ENCODE measurements around the gene CD177.

DNA sequence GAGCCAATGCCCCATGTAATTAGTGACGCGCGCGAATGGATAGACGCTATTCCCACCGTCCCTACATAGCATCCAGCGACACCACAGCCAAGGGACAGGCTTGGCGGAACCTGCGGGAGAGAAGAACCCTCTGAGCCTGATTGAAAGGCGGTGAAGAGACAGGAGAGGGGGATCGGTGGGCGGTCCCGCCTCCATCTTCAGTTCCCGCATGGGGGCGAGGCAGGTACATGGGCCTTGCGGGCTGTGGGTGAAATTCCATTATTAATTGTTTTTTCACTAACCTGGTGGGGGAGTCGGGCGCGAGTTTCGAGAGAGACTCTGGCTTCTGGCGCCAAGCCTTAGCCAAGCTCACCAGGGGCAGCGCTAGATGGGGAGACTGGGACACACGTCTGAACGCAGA, 52.8 kb downstream of the CD177 start:
- TF ChIP-seq, protein P1, sequence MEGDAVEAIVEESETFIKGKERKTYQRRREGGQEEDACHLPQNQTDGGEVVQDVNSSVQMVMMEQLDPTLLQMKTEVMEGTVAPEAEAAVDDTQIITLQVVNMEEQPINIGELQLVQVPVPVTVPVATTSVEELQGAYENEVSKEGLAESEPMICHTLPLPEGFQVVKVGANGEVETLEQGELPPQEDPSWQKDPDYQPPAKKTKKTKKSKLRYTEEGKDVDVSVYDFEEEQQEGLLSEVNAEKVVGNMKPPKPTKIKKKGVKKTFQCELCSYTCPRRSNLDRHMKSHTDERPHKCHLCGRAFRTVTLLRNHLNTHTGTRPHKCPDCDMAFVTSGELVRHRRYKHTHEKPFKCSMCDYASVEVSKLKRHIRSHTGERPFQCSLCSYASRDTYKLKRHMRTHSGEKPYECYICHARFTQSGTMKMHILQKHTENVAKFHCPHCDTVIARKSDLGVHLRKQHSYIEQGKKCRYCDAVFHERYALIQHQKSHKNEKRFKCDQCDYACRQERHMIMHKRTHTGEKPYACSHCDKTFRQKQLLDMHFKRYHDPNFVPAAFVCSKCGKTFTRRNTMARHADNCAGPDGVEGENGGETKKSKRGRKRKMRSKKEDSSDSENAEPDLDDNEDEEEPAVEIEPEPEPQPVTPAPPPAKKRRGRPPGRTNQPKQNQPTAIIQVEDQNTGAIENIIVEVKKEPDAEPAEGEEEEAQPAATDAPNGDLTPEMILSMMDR (IDR thresholded peaks at IDR 0.05), result no peak
- TF ChIP-seq POLR2A (IDR thresholded peaks at IDR 0.05), result no peak
- no peak for TF ChIP-seq POLR2AphosphoS5 (IDR thresholded peaks at IDR 0.05)
